ENCODE data around the gene PIP5K1C.

DNA sequence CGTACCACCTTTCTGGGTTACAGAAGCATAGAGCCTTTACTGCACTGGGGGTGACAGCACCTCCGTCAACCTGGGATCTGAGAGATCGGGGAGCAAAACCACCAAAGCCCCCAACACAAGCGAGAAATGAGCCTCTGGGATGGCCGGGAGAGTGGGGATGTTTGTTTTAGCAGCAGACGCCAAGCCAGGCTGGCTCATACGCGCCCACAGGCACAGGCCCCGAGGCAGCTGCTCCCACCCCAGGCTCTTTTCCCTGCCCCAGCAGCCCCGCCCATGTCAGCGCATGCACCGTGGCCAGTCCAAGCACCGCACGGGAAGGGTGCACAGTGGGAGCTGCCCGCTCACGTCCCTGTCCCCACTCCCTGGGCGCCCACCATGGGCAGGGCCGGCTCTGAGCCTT lies 8.5 kb downstream of the PIP5K1C start:
- TF ChIP-seq, protein P1, sequence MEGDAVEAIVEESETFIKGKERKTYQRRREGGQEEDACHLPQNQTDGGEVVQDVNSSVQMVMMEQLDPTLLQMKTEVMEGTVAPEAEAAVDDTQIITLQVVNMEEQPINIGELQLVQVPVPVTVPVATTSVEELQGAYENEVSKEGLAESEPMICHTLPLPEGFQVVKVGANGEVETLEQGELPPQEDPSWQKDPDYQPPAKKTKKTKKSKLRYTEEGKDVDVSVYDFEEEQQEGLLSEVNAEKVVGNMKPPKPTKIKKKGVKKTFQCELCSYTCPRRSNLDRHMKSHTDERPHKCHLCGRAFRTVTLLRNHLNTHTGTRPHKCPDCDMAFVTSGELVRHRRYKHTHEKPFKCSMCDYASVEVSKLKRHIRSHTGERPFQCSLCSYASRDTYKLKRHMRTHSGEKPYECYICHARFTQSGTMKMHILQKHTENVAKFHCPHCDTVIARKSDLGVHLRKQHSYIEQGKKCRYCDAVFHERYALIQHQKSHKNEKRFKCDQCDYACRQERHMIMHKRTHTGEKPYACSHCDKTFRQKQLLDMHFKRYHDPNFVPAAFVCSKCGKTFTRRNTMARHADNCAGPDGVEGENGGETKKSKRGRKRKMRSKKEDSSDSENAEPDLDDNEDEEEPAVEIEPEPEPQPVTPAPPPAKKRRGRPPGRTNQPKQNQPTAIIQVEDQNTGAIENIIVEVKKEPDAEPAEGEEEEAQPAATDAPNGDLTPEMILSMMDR (IDR thresholded peaks at IDR 0.05): no peak
- TF ChIP-seq POLR2A (IDR thresholded peaks at IDR 0.05): no peak
